A549 (cell line): ENCODE measurements around the gene PDIK1L. TPM values are rescaled to one million over a fixed set of nuclear protein-coding genes. Genes with fewer than 3 reads are reported as not detected.
A peak's percentile ranks its signal among the peaks of the same experiment; 100 is the strongest.

Experiments
- ATAC-seq, 2 experiments: fragments of 200-7000 bp in 1 of 2; fragments of >200 bp in 1 of 2; cut with Nextera tagmentation in 1 of 2; cut with Tn5 transposase in 1 of 2; 3 replicates each; pipeline versions ENCODE4 v1.8.0 to v1.9.1; 2018 to 2020; ENCODE audit warnings: mild to moderate bottlenecking in 1 of 2, moderate library complexity in 1 of 2
- CTCF ChIA-PET: fragments of 300-600 bp; sonication (Branson Sonifier 250); formaldehyde crosslinking; extraction: SDS; loops from one replicate; lab custom pipeline; 2021; ENCODE audit warnings: antibody characterized with exemption, inconsistent platforms; lab: Yijun Ruan, JAX
- POLR2A ChIA-PET: fragments of 350-600 bp; formaldehyde crosslinking; extraction: SDS; loops from one replicate; lab custom pipeline; 2021; ENCODE audit warnings: antibody characterized with exemption, inconsistent platforms; lab: Yijun Ruan, JAX
- DNase-seq, 2 experiments: peaks; one replicate each; pipeline versions ENCODE4 v3.0.0 to v3.0.0-alpha.2; 2011 to 2016; ENCODE audit warnings: low read depth in 1 of 2, low spot score in 1 of 2
- FAIRE-seq: peaks from 2 replicates; lab custom pipeline; 2011; peaks lifted over from hg19 to GRCh38; lab: Jason Lieb, UNC
- H3K27ac ChIP-seq, 2 experiments: fragments of >200 bp; sonication (Bioruptor Twin); formaldehyde crosslinking; 3 replicates each; pipeline ENCODE4 v1.5.1; 2016 to 2017
- H3K4me1 ChIP-seq: fragments of >200 bp; sonication (Bioruptor Twin); formaldehyde crosslinking; 3 replicates; pipeline ENCODE4 v1.6.1; 2016
- H3K4me2 ChIP-seq: fragments of >200 bp; sonication (Bioruptor Twin); formaldehyde crosslinking; 3 replicates; pipeline ENCODE4 v1.6.1; 2016
- H3K4me3 ChIP-seq: fragments of >200 bp; sonication (Bioruptor Twin); formaldehyde crosslinking; 3 replicates; pipeline ENCODE4 v1.5.1; 2016
- H3K9me3 ChIP-seq: fragments of >200 bp; sonication (Bioruptor Twin); formaldehyde crosslinking; 3 replicates; pipeline ENCODE4 v1.6.1; 2016
- CHD2 ChIP-seq: fragments of 150-350 bp; IDR thresholded peaks from 2 replicates; pipeline ENCODE4 v1.6.1; 2014; ENCODE audit warnings: low read length; ENCODE audit not compliant: partially characterized antibody
- FOSB ChIP-seq: fragments of 250-450 bp; sonication (Bioruptor Pico); IDR thresholded peaks from 2 replicates; pipeline ENCODE4 v1.5.0; 2020; ENCODE audit warnings: mild to moderate bottlenecking, moderate library complexity
- FOSL2 ChIP-seq, 2 experiments: fragments of 450-650 bp in 1 of 2; fragments of >200 bp in 1 of 2; sonication (Bioruptor Twin) in 1 of 2; formaldehyde crosslinking; IDR thresholded peaks; 2 replicates each; pipeline versions ENCODE4 v1.5.0 to v1.6.1; 2016 to 2020; ENCODE audit warnings: mild to moderate bottlenecking in 1 of 2, moderate library complexity in 1 of 2
- NR3C1 ChIP-seq: fragments of >200 bp; sonication (Bioruptor Twin); formaldehyde crosslinking; IDR thresholded peaks from 3 replicates; pipeline ENCODE4 v1.6.1; 2017
- POLR2A ChIP-seq: IDR thresholded peaks from 2 replicates; pipeline ENCODE4 v1.6.1; 2012; ENCODE audit warnings: mild to moderate bottlenecking, low read length
- RARB ChIP-seq: fragments of 250-450 bp; sonication (Bioruptor Pico); IDR thresholded peaks from 2 replicates; pipeline ENCODE4 v1.8.0; 2021; ENCODE audit warnings: mild to moderate bottlenecking, moderate library complexity
- REST ChIP-seq: fragments of 200-600 bp; sonication (generic); IDR thresholded peaks from 2 replicates; pipeline ENCODE4 v1.6.1; 2016; ENCODE audit warnings: antibody characterized with exemption, mild to moderate bottlenecking, moderate library complexity
- ZNF302 ChIP-seq: fragments of 250-450 bp; sonication (Bioruptor Pico); IDR thresholded peaks from 2 replicates; pipeline ENCODE4 v1.9.0; 2021; ENCODE audit warnings: inconsistent platforms, mild to moderate bottlenecking, moderate library complexity
- WGBS: methylation state at CpG from one replicate; pipeline ENCODE4 v1.1.6; 2017; ENCODE audit errors: missing lambda C conversion rate; 5-methylcytosine and 5-hydroxymethylcytosine counted together
- polyA plus RNA-seq, 4 experiments: library from polyadenylated mRNA; depleted of rRNA in 3 of 4; stranded (reverse); fragments of >200 nt; fragmentation: RNase III in 1 of 4; extraction: RNeasy Plus Mini Kit Qiagen cat#74134 plus additional on column Dnase treatment in 1 of 4; gene quantifications; 2 replicates in 3 of 4; 3 replicates in 1 of 4; pipeline ENCODE4 v1.2.3, GENCODE V29; 2011 to 2017
- TF ChIP-seq, protein P1 (sequence below): IDR thresholded peaks from 2 replicates; pipeline ENCODE4 v1.6.1; 2012

The PDIK1L gene
- polyA plus RNA-seq, 2 of the 4 experiments (the other 2 are of a cell fraction): 2.3 to 4.3 TPM

DNA sequence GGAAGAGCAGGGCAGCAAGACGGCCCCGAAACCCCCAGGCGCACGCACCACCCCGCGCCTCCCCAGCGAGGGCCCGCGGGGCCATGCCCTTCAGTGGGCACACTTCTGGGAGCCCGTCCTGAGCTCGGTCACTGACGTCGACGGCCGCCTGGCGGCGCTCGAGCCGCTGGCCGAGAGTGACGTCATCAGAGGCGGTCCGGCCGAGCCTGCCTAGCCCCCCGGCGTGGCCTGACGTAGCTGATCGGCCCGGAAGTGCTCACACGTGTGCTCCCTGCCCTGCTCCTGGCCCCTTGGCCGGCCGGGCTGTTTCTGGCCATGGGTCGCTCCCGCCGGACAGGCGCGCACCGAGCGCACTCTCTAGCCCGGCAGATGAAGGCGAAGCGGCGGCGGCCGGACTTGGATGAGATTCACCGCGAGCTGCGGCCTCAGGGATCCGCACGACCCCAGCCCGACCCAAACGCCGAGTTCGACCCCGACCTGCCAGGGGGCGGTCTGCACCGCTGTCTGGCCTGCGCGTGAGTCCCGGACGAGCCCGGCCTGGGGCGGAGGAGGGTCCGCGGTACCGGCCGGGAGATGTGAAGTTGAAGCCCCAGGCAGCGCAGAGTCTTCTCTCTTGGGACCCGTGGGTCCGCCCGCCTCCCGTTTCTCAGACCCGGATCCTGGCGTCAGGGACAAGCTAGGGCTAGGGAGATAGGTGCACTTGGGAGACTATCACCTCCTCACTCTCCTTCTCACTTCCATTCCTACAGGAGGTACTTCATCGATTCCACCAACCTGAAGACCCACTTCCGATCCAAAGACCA, 58.2 kb downstream of the PDIK1L start, which contains the start of gene ZNF593 (continued):
- TF ChIP-seq REST: no peak
- TF ChIP-seq, protein P1, sequence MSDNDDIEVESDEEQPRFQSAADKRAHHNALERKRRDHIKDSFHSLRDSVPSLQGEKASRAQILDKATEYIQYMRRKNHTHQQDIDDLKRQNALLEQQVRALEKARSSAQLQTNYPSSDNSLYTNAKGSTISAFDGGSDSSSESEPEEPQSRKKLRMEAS: peak; percentile 93
- no peak for TF ChIP-seq FOSB (CRISPR knock-in tag)
- no peak for TF ChIP-seq CHD2

- CTCF ChIA-PET: interaction anchor here (0.6 to 3.7 kb wide), 22 partner anchors 9 to 1803 kb away, joined by 3 to 33 read pairs (median 5); partner anchors contain the start of genes CATSPER4, CEP85 and CNKSR1
- 63% methylated on average over 7 of the region's 9 CpGs for WGBS
- no peaks in the 10 kb centered on the region for H3K9me3 ChIP-seq
- FAIRE-seq (no peak), DNase-seq (no peak), ATAC-seq (no peak)
- peak overlapping the region; percentile 87 for H3K4me2 ChIP-seq
- H3K27ac ChIP-seq: peak overlapping the region; percentile 90 to 99
- no peak for TF ChIP-seq ZNF302 (CRISPR knock-in tag)
- POLR2A ChIA-PET: interaction anchor here (0.9 to 1.6 kb wide), 3 partner anchors 59 to 262 kb away, joined by 3 to 15 read pairs (median 6); partner anchors contain the start of genes CEP85, DHDDS and PDIK1L
- peaks cover 7% of the 10 kb centered on the region; the same call in 2 of the 3 replicates for H3K4me1 ChIP-seq
- H3K4me3 ChIP-seq: peak overlapping the region; percentile 95
Observed at GRCh38 chr1:26170472-26170821, 58.8 kb downstream of the PDIK1L start.

DNA sequence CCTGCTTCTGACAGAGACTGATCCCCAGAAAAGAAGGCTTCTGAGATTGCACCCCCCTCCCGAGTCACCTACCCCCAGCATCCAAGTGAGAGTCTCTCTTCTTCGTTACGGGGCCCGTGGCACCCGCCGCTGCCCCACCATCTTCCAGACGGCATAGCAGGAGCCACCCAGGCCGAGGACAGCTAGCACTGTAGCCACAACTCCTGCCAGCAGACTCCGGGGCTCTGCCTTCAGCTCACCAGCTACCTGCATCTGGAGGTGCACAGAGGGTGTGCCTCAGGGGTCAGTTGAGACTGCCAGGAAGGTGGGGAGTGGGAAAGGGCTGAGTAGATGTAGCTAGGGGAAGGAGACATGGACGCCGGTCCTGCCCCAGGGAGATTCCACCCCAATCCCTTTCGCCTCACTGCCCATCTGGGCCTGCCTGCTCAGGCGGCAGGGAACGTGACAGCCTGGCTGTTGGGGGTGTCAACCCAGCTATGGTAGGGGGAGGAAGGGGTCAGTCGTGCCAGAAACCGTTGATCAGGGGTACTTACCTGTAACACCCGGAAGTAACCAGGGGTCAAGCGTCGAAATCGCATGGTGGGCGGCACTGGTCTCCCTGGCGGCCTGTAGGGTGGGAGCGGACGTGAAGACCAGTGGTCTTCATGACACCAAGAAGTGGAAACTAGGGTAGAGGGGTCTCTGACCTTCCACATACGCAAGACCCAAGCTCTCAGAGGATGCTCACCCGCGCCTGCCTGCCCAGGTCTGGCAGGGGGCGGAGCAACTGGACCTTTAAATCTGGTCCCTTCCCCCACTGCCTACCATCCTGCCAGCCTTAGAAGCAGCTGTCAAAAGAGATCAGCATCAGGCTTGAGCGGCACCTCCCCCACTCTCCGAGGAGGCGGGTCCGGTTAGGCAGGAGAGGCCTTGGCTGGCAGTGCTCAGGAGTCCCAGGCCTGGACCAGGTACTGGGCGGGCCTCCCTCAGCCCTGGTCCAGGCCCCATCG, 59.8 kb downstream of the PDIK1L start, which contains the start of gene ZNF593OS:
ZNF593OS (minus strand) TSS at position 749 of the 989 bp plus-strand sequence; CDS start at position 578, 171 bp downstream.
- Histone ChIP-seq H3K4me1 (peaks cover 7% of the 10 kb centered on the region; the same call in 2 of the 3 replicates), H3K27ac (peak within 1 kb of the TSS in 1 of 2 experiments; percentile 99; a peak in 3 of 6 replicates), H3K4me2 (peak within 1 kb of the TSS; percentile 87), H3K9me3 (no peaks in the 10 kb centered on the region), H3K4me3 (peak within 1 kb of the TSS; percentile 95)
- 90% methylated on average over 24 of the region's 34 CpGs for WGBS
- ATAC-seq: no peak
- CTCF ChIA-PET: interaction anchor here (1.2 to 3.7 kb wide), 9 partner anchors 8 to 135 kb away, joined by 3 to 33 read pairs (median 6); partner anchors contain the start of genes CATSPER4, CEP85 and CNKSR1
- POLR2A ChIA-PET: no interaction called here
- no peak for DNase-seq
- no peak for FAIRE-seq
- no peak for TF ChIP-seq NR3C1
- no peak for TF ChIP-seq FOSL2 (IDR thresholded peaks at IDR 0.05)
- TF ChIP-seq FOSL2 (CRISPR knock-in tag; IDR thresholded peaks at IDR 0.05): no peak
- TF ChIP-seq POLR2A: no peak
- TF ChIP-seq, protein P1: no peak
- no peak for TF ChIP-seq RARB (CRISPR knock-in tag)

Other genes starting within 250 kb of the PDIK1L start
- gene PAQR7, start 236.1 kb upstream of the PDIK1L start, polyA plus RNA-seq (2011; rRNA removed): 2.3 and 3.4 TPM in 2 replicates
- 5.9 to 6.4 TPM (median 6.0 TPM) in 3 replicates for gene PAQR7, start 236.1 kb upstream of the PDIK1L start, polyA plus RNA-seq (2017; fragmentation: RNase III; extraction: RNeasy Plus Mini Kit Qiagen cat#74134 plus additional on column Dnase treatment)
- gene STMN1, start 205.4 kb upstream of the PDIK1L start, polyA plus RNA-seq (2011; rRNA removed): 75.3 and 82.4 TPM in 2 replicates
- 145 to 177 TPM (median 147 TPM) in 3 replicates for gene STMN1, start 205.4 kb upstream of the PDIK1L start, polyA plus RNA-seq (2017; fragmentation: RNase III; extraction: RNeasy Plus Mini Kit Qiagen cat#74134 plus additional on column Dnase treatment)
- gene PAFAH2, start 113.8 kb upstream of the PDIK1L start, polyA plus RNA-seq (2011; rRNA removed): 13.7 and 13.8 TPM in 2 replicates
- 6.3 to 7.1 TPM (median 7.0 TPM) in 3 replicates for gene PAFAH2, start 113.8 kb upstream of the PDIK1L start, polyA plus RNA-seq (2017; fragmentation: RNase III; extraction: RNeasy Plus Mini Kit Qiagen cat#74134 plus additional on column Dnase treatment)
- gene EXTL1, start 90.0 kb upstream of the PDIK1L start, polyA plus RNA-seq (2011; rRNA removed): 0.03 and 0.09 TPM in 2 replicates
- gene EXTL1, start 90.0 kb upstream of the PDIK1L start, polyA plus RNA-seq (2017; fragmentation: RNase III; extraction: RNeasy Plus Mini Kit Qiagen cat#74134 plus additional on column Dnase treatment): 0.04 to 0.07 TPM in 2 of 3 replicates, not detected in the other
- gene SLC30A2, start 65.7 kb upstream of the PDIK1L start, polyA plus RNA-seq (2011; rRNA removed): not detected in 2 replicates
- not detected in 3 replicates for gene SLC30A2, start 65.7 kb upstream of the PDIK1L start, polyA plus RNA-seq (2017; fragmentation: RNase III; extraction: RNeasy Plus Mini Kit Qiagen cat#74134 plus additional on column Dnase treatment)
- not detected in 2 replicates for gene TRIM63, start 44.2 kb upstream of the PDIK1L start, polyA plus RNA-seq (2011; rRNA removed)
- not detected in 3 replicates for gene TRIM63, start 44.2 kb upstream of the PDIK1L start, polyA plus RNA-seq (2017; fragmentation: RNase III; extraction: RNeasy Plus Mini Kit Qiagen cat#74134 plus additional on column Dnase treatment)
- 0.03 and 0.04 TPM in 2 replicates for gene FAM110D, start 47.3 kb downstream of the PDIK1L start, polyA plus RNA-seq (2011; rRNA removed)
- gene FAM110D, start 47.3 kb downstream of the PDIK1L start, polyA plus RNA-seq (2017; fragmentation: RNase III; extraction: RNeasy Plus Mini Kit Qiagen cat#74134 plus additional on column Dnase treatment): 0.04 to 0.05 TPM (median 0.04 TPM) in 3 replicates
- gene C1orf232, start 57.1 kb downstream of the PDIK1L start, polyA plus RNA-seq (2011; rRNA removed): not detected in 2 replicates
- not detected in 3 replicates for gene C1orf232, start 57.1 kb downstream of the PDIK1L start, polyA plus RNA-seq (2017; fragmentation: RNase III; extraction: RNeasy Plus Mini Kit Qiagen cat#74134 plus additional on column Dnase treatment)
- 25.6 and 27.2 TPM in 2 replicates for gene ZNF593, start 58.1 kb downstream of the PDIK1L start, polyA plus RNA-seq (2011; rRNA removed)
- gene ZNF593, start 58.1 kb downstream of the PDIK1L start, polyA plus RNA-seq (2017; fragmentation: RNase III; extraction: RNeasy Plus Mini Kit Qiagen cat#74134 plus additional on column Dnase treatment): 40.5 to 45.4 TPM (median 43.7 TPM) in 3 replicates
- not detected in 2 replicates for gene ZNF593OS, start 60.0 kb downstream of the PDIK1L start, polyA plus RNA-seq (2011; rRNA removed)
- gene ZNF593OS, start 60.0 kb downstream of the PDIK1L start, polyA plus RNA-seq (2017; fragmentation: RNase III; extraction: RNeasy Plus Mini Kit Qiagen cat#74134 plus additional on column Dnase treatment): not detected in 3 replicates
- gene CNKSR1, start 65.7 kb downstream of the PDIK1L start, polyA plus RNA-seq (2011; rRNA removed): 0.32 and 0.60 TPM in 2 replicates
- 0.17 to 0.84 TPM (median 0.34 TPM) in 3 replicates for gene CNKSR1, start 65.7 kb downstream of the PDIK1L start, polyA plus RNA-seq (2017; fragmentation: RNase III; extraction: RNeasy Plus Mini Kit Qiagen cat#74134 plus additional on column Dnase treatment)
- not detected in 2 replicates for gene CATSPER4, start 78.8 kb downstream of the PDIK1L start, polyA plus RNA-seq (2011; rRNA removed)
- not detected in 3 replicates for gene CATSPER4, start 78.8 kb downstream of the PDIK1L start, polyA plus RNA-seq (2017; fragmentation: RNase III; extraction: RNeasy Plus Mini Kit Qiagen cat#74134 plus additional on column Dnase treatment)
- 21.1 and 25.6 TPM in 2 replicates for gene CEP85, start 122.4 kb downstream of the PDIK1L start, polyA plus RNA-seq (2011; rRNA removed)
- gene CEP85, start 122.4 kb downstream of the PDIK1L start, polyA plus RNA-seq (2017; fragmentation: RNase III; extraction: RNeasy Plus Mini Kit Qiagen cat#74134 plus additional on column Dnase treatment): 13.0 to 13.6 TPM (median 13.5 TPM) in 3 replicates
- gene SH3BGRL3, start 168.3 kb downstream of the PDIK1L start, polyA plus RNA-seq (2011; rRNA removed): 36.1 and 38.7 TPM in 2 replicates
- 66.1 to 87.2 TPM (median 78.6 TPM) in 3 replicates for gene SH3BGRL3, start 168.3 kb downstream of the PDIK1L start, polyA plus RNA-seq (2017; fragmentation: RNase III; extraction: RNeasy Plus Mini Kit Qiagen cat#74134 plus additional on column Dnase treatment)
- 6.8 and 7.6 TPM in 2 replicates for gene UBXN11, start 194.8 kb downstream of the PDIK1L start, polyA plus RNA-seq (2011; rRNA removed)
- gene UBXN11, start 194.8 kb downstream of the PDIK1L start, polyA plus RNA-seq (2017; fragmentation: RNase III; extraction: RNeasy Plus Mini Kit Qiagen cat#74134 plus additional on column Dnase treatment): 10.6 to 12.7 TPM (median 10.8 TPM) in 3 replicates
- gene CD52, start 206.1 kb downstream of the PDIK1L start, polyA plus RNA-seq (2011; rRNA removed): not detected in 2 replicates
- not detected in 3 replicates for gene CD52, start 206.1 kb downstream of the PDIK1L start, polyA plus RNA-seq (2017; fragmentation: RNase III; extraction: RNeasy Plus Mini Kit Qiagen cat#74134 plus additional on column Dnase treatment)
- gene CRYBG2, start 242.3 kb downstream of the PDIK1L start, polyA plus RNA-seq (2011; rRNA removed): 0.67 and 1.1 TPM in 2 replicates
- gene CRYBG2, start 242.3 kb downstream of the PDIK1L start, polyA plus RNA-seq (2017; fragmentation: RNase III; extraction: RNeasy Plus Mini Kit Qiagen cat#74134 plus additional on column Dnase treatment): 2.3 to 2.7 TPM (median 2.4 TPM) in 3 replicates